ENCODE data around the gene NCAM1. TPM values are rescaled to one million over a fixed set of nuclear protein-coding genes. Genes with fewer than 3 reads are reported as not detected.

NCAM1 gene
- total RNA-seq, 1 donor from 2014 or later: 226 TPM

DNA sequence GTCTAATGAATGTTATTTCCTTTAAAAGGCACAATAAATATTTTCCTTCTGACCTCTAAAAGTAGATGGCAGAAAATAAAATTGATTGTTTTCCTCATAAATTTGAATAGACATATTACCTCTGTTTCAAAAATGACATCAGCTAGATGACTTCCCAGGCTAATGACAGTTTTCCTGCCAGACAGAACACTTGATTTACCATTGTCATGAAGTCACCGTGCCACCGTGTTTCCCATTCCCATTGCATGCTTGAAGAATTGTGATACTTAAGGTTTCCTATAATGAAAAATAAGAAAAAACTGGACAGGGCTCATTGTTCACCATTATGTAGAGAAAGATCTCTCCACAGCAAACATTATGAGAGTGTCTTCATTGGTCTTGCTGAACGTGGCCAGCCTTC is 151.1 kb downstream of the NCAM1 start:
- intact Hi-C loops (cut with DNase I): loop anchor here (10.0 kb wide), 3 partner anchors 148 to 528 kb away; partner anchors contain the start of gene NCAM1
- ATAC-seq (ENCODE audit: poor library complexity): no peak
- no peak for DNase-seq

- intact Hi-C loops (cut with DNase I): loop anchor here (10.0 kb wide), 3 partner anchors 149 to 529 kb away; partner anchors contain the start of gene NCAM1
- peak; percentile 63 for DNase-seq
- ATAC-seq (ENCODE audit: poor library complexity): peak; percentile 93
These were observed 152.8 kb downstream of the NCAM1 start for GRCh38 chr11:113113801-113114704.

DNA sequence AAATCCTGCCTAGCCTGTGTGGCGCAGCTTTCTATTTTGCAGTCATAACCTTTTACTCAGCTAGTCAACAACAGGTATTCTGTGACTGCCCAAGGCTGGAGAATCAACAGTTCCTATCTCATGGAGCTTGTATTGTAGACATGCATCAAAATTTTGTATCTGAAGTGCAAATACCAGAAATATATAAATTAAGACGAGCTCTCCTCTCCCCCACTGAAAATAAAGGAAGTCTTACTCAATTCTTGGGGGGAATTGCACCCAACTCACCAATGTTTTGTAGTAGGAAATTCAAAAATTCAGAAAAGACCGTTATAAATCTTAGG is 153.4 kb downstream of the NCAM1 start:
- no peak for ATAC-seq (ENCODE audit: poor library complexity)
- no peak for DNase-seq

DNA sequence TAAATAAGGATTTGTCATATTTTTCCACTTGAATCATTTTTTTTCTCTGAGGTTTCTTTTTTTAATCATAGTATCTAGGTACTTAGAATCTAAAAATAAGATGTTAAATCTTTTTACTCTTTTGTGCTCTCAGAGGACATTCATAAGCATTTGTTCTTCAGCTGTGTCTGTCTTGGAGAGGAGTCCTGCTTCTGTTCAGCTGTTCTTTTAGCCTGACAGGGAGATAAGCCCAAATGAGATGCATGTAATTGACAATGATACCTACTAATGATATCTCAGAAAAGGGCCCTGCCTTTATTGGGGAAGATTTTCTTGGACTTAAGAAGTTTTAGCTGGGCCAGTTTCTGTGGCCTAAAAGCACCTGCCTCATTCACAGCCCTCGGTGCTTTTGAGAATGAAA is 156.9 kb downstream of the NCAM1 start:
- DNase-seq: no peak

More for the DNA sequence above, 153.4 kb downstream of the NCAM1 start:
- intact Hi-C loops (cut with DNase I): loop anchor here (10.0 kb wide), 3 partner anchors 150 to 530 kb away; partner anchors contain the start of gene NCAM1

DNA sequence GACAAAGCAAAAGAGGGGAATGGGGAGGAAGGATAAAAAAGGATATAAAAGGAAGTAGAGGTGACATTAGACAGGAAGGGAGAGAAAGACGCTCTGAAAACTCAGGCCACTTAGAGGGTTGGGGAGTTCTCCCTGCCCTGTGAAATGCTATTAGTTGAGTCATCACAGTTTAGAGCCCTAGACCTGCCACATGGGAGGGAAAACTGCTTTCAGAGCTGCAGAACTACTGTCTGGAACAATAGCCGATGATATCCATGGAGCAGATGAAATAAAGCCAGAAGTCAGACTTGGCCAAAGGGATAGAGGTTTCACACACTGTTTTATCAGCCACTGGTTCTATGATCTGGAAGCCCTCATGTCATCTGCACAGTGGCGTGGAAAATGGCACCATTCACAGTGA is 157.9 kb downstream of the NCAM1 start:
- intact Hi-C loops (cut with DNase I): loop anchor here (10.0 kb wide), 3 partner anchors 154 to 534 kb away; partner anchors contain the start of gene NCAM1
- peak; percentile 67 for ATAC-seq (ENCODE audit: poor library complexity)
- no peak for DNase-seq

More for the DNA sequence above, 156.9 kb downstream of the NCAM1 start:
- intact Hi-C loops (cut with DNase I): loop anchor here (10.0 kb wide), 3 partner anchors 153 to 533 kb away; partner anchors contain the start of gene NCAM1
- ATAC-seq (ENCODE audit: poor library complexity): no peak

DNA sequence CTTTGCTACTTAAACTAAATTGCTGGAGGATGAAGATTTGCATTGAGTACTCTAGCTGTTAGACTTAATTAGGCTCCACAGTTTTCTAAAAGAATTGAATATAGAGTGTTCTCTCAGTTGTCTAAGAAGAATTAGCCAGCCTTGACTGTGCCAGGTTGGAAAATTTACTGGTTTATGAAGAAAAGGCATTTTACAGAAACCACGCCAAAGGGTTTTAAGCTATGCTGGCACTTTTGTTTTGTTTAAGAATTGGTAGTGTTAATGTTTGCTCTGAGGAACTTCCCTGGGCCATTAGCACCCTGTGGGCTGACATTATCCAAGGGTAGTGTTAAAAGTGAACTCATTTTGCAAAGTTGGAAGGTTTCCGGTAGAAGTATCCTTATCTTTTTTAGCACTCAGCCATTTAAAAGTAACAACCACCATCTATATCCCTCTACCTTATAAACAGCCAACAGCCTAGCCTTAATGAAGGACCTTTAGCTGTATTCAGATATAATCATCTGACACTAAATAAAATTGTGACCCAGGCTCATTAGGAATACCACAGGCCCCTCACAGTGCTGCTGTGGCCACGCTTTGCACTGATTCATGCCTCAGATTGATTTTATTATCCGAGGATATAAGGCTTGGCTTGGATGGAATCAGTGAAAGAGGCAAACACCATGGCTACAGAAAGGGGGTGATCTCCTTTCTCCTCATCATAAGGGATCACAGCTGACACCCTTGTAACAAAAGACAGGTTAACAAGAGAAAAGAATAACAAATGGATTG is 158.9 kb downstream of the NCAM1 start:
- intact Hi-C loops (cut with DNase I): loop anchor here (10.0 kb wide), 3 partner anchors 155 to 535 kb away; partner anchors contain the start of gene NCAM1
- ATAC-seq (ENCODE audit: poor library complexity) (no peak), DNase-seq (no peak)

DNA sequence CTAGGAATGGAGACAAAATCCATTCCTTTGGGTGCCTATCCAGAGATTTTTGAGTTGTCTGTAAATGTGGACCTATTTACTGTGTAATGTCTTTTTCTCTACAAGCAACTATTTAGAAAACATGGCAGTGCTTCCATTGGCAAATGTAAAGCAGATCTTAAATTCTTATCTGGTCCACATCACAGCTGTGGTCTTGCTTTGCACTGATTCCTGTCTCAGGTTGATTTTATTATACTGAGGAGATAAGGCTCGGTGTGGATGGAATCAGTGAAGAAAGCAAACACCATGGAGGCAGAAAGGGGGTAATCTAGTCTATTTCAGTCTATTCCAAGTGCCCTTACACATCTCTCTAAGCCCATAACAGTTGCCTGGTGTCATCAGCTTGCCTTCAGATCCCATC is 160.5 kb downstream of the NCAM1 start:
- no peak for ATAC-seq (ENCODE audit: poor library complexity)

DNA sequence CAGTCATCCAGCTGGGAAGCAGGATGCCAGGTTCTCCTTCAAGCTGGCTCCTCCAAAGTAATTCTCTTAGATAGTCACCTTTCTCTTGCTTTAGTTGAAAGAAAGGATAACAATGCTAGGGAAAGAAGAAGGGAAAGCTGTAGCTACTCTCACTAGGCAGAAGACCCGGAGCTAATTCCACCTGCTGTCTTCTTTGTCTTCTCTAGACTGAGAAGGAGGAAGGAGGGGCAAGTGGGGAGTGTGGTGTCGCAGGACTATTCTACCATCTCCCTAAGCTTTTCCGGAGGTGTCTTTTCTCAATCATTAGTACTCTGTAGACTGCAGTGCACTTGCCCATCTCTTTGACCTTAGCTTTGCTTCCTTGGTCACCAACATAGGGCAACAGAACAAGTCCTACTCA is 162.8 kb downstream of the NCAM1 start:
- DNase-seq: no peak
- intact Hi-C loops (cut with DNase I): no loop called here
- no peak for ATAC-seq (ENCODE audit: poor library complexity)

More for the DNA sequence above, 160.5 kb downstream of the NCAM1 start:
- DNase-seq: no peak
- intact Hi-C loops (cut with DNase I): no loop called here

DNA sequence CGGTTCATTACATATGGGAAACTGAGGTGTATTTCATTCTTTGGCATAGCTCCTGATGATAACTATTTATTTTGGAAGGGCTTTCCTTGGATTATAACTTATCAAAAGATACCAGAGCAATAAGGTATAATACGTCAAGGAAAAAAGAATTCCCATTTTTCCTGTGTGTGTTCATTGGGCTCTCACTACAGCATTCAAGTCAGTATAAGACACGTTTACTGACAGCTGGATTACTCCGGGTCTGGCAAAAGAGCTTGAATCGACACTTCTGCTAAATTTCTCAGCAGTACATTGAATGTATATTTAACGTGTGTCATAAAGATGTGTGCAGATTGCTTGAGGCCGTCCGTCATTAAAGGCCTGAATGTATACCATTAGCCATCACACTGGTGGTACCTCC is 163.4 kb downstream of the NCAM1 start:
- intact Hi-C loops (cut with DNase I): no loop called here
- ATAC-seq (ENCODE audit: poor library complexity): no peak

DNA sequence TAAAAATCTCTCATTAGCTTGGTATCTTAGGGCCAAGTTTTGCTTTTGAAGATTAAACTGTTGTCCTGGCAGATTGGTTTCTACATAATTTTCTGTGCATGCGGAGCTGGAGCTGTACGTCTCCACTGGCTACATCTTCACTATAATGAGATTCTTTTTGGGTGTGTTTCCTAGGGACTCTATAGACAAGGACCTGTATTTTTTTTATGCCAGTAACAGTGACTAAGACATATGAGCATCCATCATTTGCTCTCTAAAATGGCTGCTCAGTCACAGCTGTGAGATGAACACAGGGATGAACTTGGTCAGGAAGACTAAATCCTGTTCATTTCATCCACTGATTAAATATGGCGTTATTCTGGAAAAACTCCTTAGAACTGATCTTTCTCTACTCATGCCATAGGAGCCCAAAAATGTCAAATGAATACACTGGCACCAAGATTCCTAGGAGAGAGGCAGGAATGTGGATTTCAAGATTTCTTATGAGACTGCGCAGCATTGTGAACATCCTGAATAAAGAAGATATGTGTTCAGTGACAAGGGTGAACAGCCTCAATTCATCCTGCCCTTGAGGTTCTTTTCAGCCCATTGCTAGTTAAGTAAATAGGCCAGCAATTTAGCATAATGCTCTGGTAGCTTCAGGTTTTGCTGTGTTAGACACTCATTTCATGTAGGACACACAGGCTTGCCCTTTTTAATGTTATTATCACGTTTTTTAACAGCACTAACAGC is 168.2 kb downstream of the NCAM1 start:
- ATAC-seq (ENCODE audit: poor library complexity) (no peak), DNase-seq (no peak)
- intact Hi-C loops (cut with DNase I): no loop called here

More for the DNA sequence above, 163.4 kb downstream of the NCAM1 start:
- DNase-seq: no peak

DNA sequence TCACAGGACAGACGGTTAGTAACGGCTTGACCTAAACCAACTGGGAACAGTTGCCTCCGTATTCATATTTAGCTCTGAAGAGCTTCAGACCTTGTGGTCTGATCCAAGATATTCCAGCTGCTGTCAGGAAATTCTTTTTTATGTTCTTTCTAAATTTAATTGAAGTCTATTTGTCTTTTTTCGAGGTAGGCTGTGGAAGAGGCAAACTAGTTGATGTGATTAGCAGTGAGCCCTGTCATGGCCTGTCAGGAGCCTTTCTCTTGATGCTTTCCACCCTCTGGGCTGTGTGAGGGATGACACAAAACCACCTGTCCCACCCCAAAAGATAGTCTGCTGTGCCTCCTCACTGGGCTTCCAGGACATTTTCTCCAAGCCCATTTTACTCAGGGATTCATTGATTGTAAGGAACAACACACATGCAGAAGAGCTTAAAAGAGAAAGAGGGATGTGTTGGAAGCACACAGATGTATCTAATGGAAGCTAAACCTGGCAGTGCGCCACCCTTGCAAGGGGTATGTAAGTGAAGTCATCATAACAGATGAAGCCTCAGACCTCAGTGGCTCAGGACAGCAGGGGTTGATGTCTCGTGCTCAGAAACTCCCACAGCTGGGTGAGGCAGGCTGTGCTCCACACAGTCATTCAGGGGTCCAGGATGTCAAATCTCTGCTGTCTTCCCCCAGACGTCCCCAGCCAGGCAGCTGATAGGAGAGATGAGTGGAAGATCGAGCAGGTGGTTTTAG is 170.0 kb downstream of the NCAM1 start:
- intact Hi-C loops (cut with DNase I): no loop called here
- no peak for ATAC-seq (ENCODE audit: poor library complexity)

GRCh38 chr11:113133071-113133470 is 171.9 kb downstream of the NCAM1 start:
- peak; percentile 8 for ATAC-seq (ENCODE audit: poor library complexity)
- DNase-seq: no peak
- intact Hi-C loops (cut with DNase I): no loop called here

More for the DNA sequence above, 170.0 kb downstream of the NCAM1 start:
- DNase-seq: peak; percentile 53

DNA sequence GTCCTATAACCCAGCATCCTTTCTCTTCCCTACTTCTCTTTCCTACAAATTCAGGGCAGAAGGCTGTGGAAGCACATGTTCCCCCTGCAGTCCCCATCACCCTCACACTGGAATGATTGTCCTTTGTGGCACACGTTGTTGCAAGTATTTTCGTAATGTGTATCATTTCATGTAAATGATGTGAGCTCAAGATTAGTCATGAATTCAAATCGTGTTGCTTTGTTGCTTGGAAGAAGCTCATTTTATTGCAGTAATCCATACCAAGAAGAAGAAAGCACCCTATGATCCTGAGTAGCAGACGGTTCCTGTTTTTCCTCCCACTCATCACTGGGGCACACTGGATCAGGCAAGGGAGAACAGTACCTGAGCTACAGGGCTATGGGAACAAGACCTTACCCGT is 173.4 kb downstream of the NCAM1 start:
- intact Hi-C loops (cut with DNase I): no loop called here
- DNase-seq (no peak), ATAC-seq (ENCODE audit: poor library complexity) (no peak)

- ATAC-seq (ENCODE audit: poor library complexity): no peak
- intact Hi-C loops (cut with DNase I): no loop called here
These were observed 176.7 kb downstream of the NCAM1 start for GRCh38 chr11:113137713-113138529.

DNA sequence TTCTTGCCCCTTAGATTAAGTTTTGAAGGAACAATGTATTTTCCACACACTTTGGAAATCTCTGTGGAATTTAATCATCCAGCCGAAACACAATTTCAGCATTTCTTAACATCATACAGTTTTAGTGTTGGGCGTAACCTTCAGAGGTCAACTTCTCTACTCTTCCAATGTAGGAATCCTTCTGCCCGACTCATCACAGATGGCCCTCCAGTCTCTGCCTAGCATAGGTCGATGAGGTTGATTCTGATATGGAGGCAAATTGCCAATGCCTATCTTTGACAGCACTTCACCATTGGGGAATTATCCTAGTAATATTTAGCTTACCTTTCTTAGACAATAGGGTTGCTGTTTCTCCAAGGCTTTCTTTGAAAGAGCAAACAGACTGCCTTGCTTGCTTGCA is 177.5 kb downstream of the NCAM1 start:
- ATAC-seq (ENCODE audit: poor library complexity) (no peak), DNase-seq (no peak)
- intact Hi-C loops (cut with DNase I): no loop called here

More at GRCh38 chr11:113137713-113138529, 176.7 kb downstream of the NCAM1 start:
- no peak for DNase-seq

GRCh38 chr11:113141010-113141409 is 179.8 kb downstream of the NCAM1 start:
- ATAC-seq (ENCODE audit: poor library complexity) (no peak), DNase-seq (no peak)
- intact Hi-C loops (cut with DNase I): no loop called here

DNA sequence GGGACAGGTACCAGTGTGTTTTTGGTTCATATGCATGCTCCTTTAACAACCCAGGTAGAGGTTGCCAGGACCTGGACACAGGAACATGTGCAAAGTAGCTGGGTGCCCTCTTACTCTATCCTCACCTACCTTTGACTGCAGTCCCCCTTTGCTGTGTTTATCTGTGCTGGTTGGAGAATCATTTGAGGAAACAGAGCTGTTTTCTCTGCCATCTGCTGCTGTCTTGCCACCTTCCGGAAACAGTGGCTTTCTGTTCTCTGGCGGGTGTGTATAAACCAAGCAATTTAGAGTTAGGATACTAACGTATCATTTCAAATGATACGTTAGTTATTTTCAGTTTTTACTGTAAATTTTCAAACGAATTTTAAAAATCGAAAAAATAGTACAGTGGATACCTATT is 181.3 kb downstream of the NCAM1 start:
- ATAC-seq (ENCODE audit: poor library complexity) (no peak), DNase-seq (no peak)
- intact Hi-C loops (cut with DNase I): no loop called here
